H1 (cell line): ENCODE results near the gene KIF26A.

ENCODE experiments used
- ATF2 ChIP-seq: IDR thresholded peaks from 2 replicates; pipeline ENCODE4 v1.6.1; 2012; ENCODE audit warnings: low read length, inconsistent platforms
- CREB1 ChIP-seq: IDR thresholded peaks from 2 replicates; pipeline ENCODE4 v1.6.1; 2012; ENCODE audit warnings: inconsistent platforms
- CTCF ChIP-seq, 3 experiments: IDR thresholded peaks; 1 replicate in 2 of 3; 2 replicates in 1 of 3; pipeline versions ENCODE4 v1.5.1 to v1.6.1; 2011; ENCODE audit warnings: low read length in 3 of 3, mild to moderate bottlenecking in 3 of 3, inconsistent platforms in 2 of 3, low read depth in 1 of 3, moderate library complexity in 1 of 3; ENCODE audit not compliant: insufficient read depth in 1 of 3; ENCODE audit errors: control extremely low read depth in 1 of 3
- EZH2 ChIP-seq: fragments of 200-600 bp; sonication (generic); IDR thresholded peaks from 2 replicates; pipeline ENCODE4 v1.7.1; 2012; ENCODE audit warnings: low read depth, mild to moderate bottlenecking, moderate library complexity, low read length, inconsistent platforms; ENCODE audit not compliant: severe bottlenecking
- JUN ChIP-seq: IDR thresholded peaks from 2 replicates; pipeline ENCODE4 v1.6.1; 2011; ENCODE audit warnings: low read depth, mild to moderate bottlenecking, improper control_type of control experiment, low read length
- MAX ChIP-seq: IDR thresholded peaks from 2 replicates; pipeline ENCODE4 v1.6.1; 2012; ENCODE audit warnings: inconsistent platforms
- NANOG ChIP-seq: IDR thresholded peaks from 2 replicates; pipeline ENCODE4 v1.6.1; 2011; ENCODE audit warnings: low read length, low read depth, mild to moderate bottlenecking, inconsistent platforms; ENCODE audit not compliant: insufficient read depth, poor library complexity, severe bottlenecking
- RFX5 ChIP-seq: IDR thresholded peaks from 2 replicates; pipeline ENCODE4 v1.6.1; 2011; ENCODE audit warnings: low read depth, low read length, improper control_type of control experiment, borderline replicate concordance

- TF ChIP-seq CTCF (IDR thresholded peaks at IDR 0.05; ENCODE audit: control extremely low read depth in 1 of 3, insufficient read depth in 1 of 3, low read depth in 1 of 3, low read length in 3 of 3) = no peak
- TF ChIP-seq ATF2 = no peak
- TF ChIP-seq RFX5 = no peak
- no peak for TF ChIP-seq EZH2
- TF ChIP-seq MAX = no peak
- no peak for TF ChIP-seq JUN
- TF ChIP-seq NANOG = no peak
- no peak for TF ChIP-seq CREB1
Measured at GRCh38 chr14:104206281-104206904, 68.0 kb downstream of the KIF26A start.
